Skin of body (tissue), 1 donor: ENCODE measurements around the gene TMED9. TPM values are rescaled to one million over a fixed set of nuclear protein-coding genes. Genes with fewer than 3 reads are reported as not detected.

ENCODE experiments used
- total RNA-seq: library from RNA; depleted of rRNA; stranded (reverse); fragments of >200 nt; gene quantifications from one replicate; pipeline ENCODE4 v1.2.3, GENCODE V29; 2014

TMED9 gene
- total RNA-seq, 1 donor from 2014 or later: 68.4 TPM

Other genes starting within 250 kb of the TMED9 start
- gene LMAN2, start 240.5 kb upstream of the TMED9 start, total RNA-seq: 99.0 TPM
- gene RGS14, start 234.3 kb upstream of the TMED9 start, total RNA-seq: 13.7 TPM
- gene SLC34A1, start 207.8 kb upstream of the TMED9 start, total RNA-seq: not detected
- gene PFN3, start 191.5 kb upstream of the TMED9 start, total RNA-seq: not detected
- 1.3 TPM for gene F12, start 182.6 kb upstream of the TMED9 start, total RNA-seq
- 23.8 TPM for gene GRK6, start 165.5 kb upstream of the TMED9 start, total RNA-seq
- 1.1 TPM for gene PRR7, start 145.4 kb upstream of the TMED9 start, total RNA-seq
- gene DBN1, start 118.6 kb upstream of the TMED9 start, total RNA-seq: 41.1 TPM
- 30.7 TPM for gene PDLIM7, start 94.6 kb upstream of the TMED9 start, total RNA-seq
- gene DOK3, start 82.4 kb upstream of the TMED9 start, total RNA-seq: 3.8 TPM
- 55.4 TPM for gene DDX41, start 75.2 kb upstream of the TMED9 start, total RNA-seq
- gene FAM193B, start 37.6 kb upstream of the TMED9 start, total RNA-seq: 30.8 TPM
- gene B4GALT7, start 7.9 kb downstream of the TMED9 start, total RNA-seq: 11.6 TPM
- 0.20 TPM for gene FAM153A, start 190.7 kb downstream of the TMED9 start, total RNA-seq